IPS DF 19.7 (cell line): ENCODE results near the gene CTNNBIP1.
"Not testable (repeated sequence)": the region's sequence is repeated elsewhere in the genome, so short reads cannot be mapped to it uniquely, and the experiment has no call there.

ENCODE experiments used
- DNase-seq: peaks from one replicate; pipeline ENCODE4 v3.0.0-alpha.2; 2013; ENCODE audit warnings: low read depth, low spot score

Gene CTNNBIP1

GRCh38 chr1:9805006-9805508 is 105.0 kb downstream of the CTNNBIP1 start:
- no peak for DNase-seq

- DNase-seq, result not testable (repeated sequence)
Measured at GRCh38 chr1:9803003-9803918, 106.8 kb downstream of the CTNNBIP1 start.

- DNase-seq, result no peak
Measured at GRCh38 chr1:9801909-9802308, 108.2 kb downstream of the CTNNBIP1 start.
